COLO668 (cell line): ENCODE measurements around the gene HTT.
"Not testable (repeated sequence)": the region's sequence is repeated elsewhere in the genome, so short reads cannot be mapped to it uniquely, and the experiment has no call there.

Source experiments
- DNase-seq: peaks from one replicate; lab custom pipeline; 2025; ENCODE audit not compliant: unreplicated experiment; lab: John Stamatoyannopoulos, UW

HTT gene

GRCh38 chr4:3116955-3117354 is 42.5 kb downstream of the HTT start:
- DNase-seq: no peak

- DNase-seq: no peak
Measured at GRCh38 chr4:3118312-3118711, 43.8 kb downstream of the HTT start.

DNA sequence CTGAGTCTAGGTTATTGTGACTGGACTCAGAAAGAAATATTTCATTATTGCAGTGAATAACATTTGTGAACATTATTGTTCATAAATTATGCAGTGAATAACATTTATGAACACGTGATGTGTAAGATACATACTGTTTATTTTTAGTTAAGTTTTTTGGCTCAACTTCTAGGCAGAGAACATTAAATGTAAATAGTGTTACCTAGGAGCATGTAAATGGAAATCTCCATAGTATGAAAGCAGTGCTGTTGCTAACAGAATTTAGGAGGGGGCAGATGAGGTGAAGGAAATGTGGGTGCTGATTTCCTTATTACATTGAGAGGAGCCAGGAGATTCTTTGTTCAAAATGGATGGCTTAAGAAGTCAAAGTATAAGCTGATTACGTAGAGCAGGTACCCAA is 45.0 kb downstream of the HTT start:
- no peak for DNase-seq

GRCh38 chr4:3121110-3121509 is 46.6 kb downstream of the HTT start:
- no peak for DNase-seq

GRCh38 chr4:3121596-3121995 is 47.1 kb downstream of the HTT start:
- no peak for DNase-seq

- DNase-seq: no peak
Measured at GRCh38 chr4:3122081-3122563, 47.6 kb downstream of the HTT start.

DNA sequence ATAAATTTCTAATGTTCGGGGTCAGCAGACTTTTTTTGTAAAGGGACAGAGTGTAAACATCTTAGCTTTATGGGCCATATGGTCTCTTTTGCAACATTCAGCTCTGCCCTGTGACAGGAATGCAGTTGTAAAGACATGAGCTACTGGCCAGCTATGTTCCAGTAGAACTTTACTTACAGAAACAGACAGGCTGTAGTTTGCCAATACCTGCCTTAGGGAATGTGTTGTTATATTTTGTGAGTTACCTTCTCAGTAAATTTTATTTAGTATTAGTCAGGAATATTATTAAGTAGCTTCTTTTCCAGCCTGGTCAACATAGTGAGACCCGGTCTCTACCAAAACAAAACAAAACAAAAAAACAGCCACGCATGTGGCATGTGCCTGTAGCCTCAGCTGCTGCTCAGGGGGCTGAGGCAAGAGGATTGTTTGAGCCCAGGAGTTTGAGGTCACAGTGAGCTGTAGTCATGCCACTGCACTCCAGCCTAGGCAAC is 48.7 kb downstream of the HTT start:
- no peak for DNase-seq

- DNase-seq: no peak
Measured at GRCh38 chr4:3124070-3124767, 49.7 kb downstream of the HTT start.

GRCh38 chr4:3127112-3127511 is 52.6 kb downstream of the HTT start:
- DNase-seq: no peak

DNA sequence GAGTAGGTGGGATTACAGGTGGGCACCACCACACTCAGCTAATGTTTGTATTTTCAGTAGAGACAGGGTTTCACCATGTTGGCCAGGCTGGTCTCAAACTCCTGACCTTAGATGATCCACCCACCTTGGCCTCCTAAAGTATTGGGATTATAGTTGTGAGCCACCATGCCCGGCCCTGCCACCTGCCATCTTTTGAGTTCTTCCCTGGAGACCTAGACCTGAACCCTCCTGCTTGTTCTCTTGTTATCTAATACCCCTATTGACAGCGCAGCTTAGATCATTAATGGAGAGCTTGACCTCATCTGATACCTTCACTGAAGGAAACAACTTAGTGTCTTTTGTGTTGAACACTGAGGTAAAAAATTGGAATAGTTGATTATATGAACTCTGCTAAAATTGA is 53.6 kb downstream of the HTT start:
- no peak for DNase-seq

DNA sequence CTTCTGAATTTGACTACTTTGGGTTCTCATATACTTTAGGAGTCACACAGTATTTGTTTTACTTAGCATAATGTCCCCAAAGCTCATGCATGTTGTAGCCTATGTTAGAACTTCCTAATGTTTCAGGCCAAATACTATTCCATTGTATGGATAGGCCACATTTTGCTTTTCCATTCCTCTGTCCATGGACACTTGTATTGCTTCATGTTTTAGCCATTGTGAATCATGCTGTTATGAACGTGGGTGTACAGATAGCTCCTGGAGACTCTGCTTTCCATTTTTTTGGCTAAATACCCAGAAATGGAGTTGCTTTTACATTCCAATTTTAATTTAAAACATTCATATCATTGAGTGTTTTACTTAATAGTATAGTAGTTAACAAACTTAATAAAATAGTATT is 54.5 kb downstream of the HTT start:
- no peak for DNase-seq

- DNase-seq: no peak
Measured at GRCh38 chr4:3130201-3130600, 55.7 kb downstream of the HTT start.

GRCh38 chr4:3130826-3131225 is 56.3 kb downstream of the HTT start:
- no peak for DNase-seq

DNA sequence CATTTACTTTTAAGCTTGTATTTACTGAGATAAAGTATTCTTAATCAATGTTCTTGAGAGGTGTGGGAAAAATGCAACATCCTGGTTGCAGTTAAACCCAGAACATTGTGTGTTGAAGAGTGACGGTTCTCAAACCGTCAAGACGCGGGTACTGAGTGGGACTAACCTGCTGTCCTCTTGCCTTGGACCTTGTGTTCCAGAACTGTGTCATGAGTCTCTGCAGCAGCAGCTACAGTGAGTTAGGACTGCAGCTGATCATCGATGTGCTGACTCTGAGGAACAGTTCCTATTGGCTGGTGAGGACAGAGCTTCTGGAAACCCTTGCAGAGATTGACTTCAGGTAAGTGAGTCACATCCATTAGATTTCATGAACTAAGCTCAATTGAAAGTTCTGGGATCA is 59.7 kb downstream of the HTT start:
- no peak for DNase-seq

GRCh38 chr4:3135155-3136011 is 60.9 kb downstream of the HTT start:
- no peak for DNase-seq

DNA sequence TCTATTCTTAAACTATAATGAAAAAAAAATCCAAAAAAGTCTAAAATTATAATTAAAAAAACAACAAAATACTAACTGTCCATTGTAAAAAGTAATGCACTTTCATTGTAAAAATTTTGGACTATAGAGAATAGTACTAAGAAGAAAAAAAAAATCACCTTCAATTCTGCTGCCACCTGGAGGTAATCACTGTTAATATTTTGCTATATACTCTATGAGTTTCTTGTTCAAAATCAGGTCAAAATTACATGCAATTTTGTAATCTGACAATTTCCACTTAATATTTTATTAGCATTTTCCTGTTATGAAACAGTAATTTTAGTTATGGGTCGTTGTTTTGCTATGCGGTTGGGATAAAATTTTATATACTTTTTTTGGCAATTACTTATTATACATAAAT is 62.0 kb downstream of the HTT start:
- DNase-seq: no peak

DNA sequence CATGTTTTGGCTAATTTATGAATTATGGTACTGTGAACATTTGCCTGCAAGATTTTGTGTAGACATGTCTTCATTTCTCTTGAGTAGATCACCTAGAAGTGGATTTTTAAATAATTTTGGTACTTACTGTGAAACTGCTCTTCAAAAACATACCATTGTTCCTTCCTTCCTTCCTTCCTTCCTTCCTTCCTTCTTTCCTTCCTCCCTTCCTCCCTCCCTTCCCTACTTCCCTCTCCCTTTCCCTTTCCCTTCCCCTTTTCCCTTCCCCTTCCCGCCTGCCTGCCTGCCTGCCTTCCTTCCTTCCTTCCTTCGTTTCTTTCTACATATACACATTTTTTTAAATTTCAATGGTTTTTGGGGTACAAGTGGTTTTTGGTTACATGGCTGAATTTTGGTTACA is 63.4 kb downstream of the HTT start:
- DNase-seq: no peak

GRCh38 chr4:3145234-3145924 is 70.9 kb downstream of the HTT start:
- no peak for DNase-seq

GRCh38 chr4:3148926-3149325 is 74.4 kb downstream of the HTT start:
- no peak for DNase-seq

- not testable (repeated sequence) for DNase-seq
Measured at GRCh38 chr4:3151238-3151637, 76.8 kb downstream of the HTT start.

- no peak for DNase-seq
Measured at GRCh38 chr4:3157366-3157765, 82.9 kb downstream of the HTT start.

DNA sequence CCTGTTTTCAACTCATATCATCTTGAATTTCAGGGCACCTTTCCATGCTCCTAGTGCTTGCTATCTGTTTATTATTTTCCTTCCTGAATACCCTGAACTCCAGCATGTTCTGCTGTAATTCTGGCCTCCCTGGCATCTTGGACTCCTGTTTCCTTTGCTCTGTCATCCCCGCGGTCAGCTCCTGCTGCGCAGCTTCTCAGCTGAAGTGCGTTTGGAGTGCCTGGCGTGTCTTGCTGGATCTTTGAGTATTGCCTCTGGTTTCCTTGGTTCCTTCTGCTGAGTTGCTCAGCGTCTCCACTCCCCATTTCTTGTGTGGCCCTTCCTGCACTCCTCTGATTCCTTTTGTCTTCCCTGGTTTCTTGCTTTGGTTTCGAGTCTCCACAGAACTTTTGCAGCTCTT is 84.4 kb downstream of the HTT start:
- no peak for DNase-seq
